Vagina (tissue), 2 donors: ENCODE measurements around the gene LUZP1.

ENCODE experiments used
- POLR2A ChIP-seq, 2 donors: fragments of 450-650 bp; IDR thresholded peaks; one replicate each; pipeline ENCODE4 v1.6.1; 2017; ENCODE audit warnings: antibody characterized with exemption in 2 of 2, mild to moderate bottlenecking in 2 of 2, moderate library complexity in 2 of 2
- POLR2AphosphoS5 ChIP-seq, 2 donors: sonication (generic); formaldehyde crosslinking; IDR thresholded peaks; one replicate each; pipeline ENCODE4 v1.9.0; 2017; ENCODE audit warnings: antibody characterized with exemption in 2 of 2, mild to moderate bottlenecking in 2 of 2, low read depth in 1 of 2; ENCODE audit not compliant: insufficient read depth in 1 of 2
- TF ChIP-seq, protein P1 (sequence below), 3 experiments: fragments of 450-650 bp in 2 of 3; fragments of 200-600 bp in 1 of 3; sonication (generic) in 1 of 3; IDR thresholded peaks; one replicate each; pipeline ENCODE4 v1.5.1; 2017 to 2019; ENCODE audit warnings: antibody characterized with exemption in 3 of 3, mild to moderate bottlenecking in 2 of 3, moderate library complexity in 2 of 3

DNA sequence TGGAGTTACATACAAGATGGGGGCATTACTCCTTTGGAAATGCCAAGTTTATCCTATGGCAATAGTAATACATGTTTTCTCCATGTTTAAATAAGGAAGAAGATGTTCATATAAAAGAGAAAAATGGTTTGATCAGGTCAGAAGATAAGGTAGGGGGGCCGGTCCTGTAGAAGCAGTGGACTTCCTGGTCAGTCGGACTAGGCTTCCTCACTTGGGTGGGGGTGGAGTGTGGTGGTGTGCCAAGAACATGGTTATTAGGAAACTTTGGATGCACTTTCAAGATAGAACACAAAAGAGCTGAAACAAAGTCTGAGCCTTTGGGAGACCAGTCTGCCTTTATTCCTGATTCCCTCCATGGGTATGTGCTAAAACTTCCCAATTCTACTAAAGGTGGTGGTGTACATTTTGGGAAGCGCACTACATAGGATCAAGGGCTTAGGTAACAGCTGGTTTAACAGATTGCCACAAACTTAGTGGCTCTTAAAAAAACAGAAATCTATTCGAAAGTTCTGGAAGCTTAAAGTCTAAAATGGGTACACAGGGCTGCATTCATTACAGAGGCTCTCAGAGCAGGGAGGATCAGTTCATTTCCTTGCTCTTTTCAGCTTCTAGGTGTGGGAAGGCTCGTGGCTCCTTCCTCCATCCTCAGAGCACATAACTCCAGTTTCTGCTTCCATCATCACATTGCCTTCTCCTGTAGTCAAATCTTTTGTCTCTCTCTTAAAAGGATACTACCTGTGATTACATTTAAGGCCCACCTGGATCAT is 84.8 kb downstream of the LUZP1 start:
- TF ChIP-seq, protein P1, sequence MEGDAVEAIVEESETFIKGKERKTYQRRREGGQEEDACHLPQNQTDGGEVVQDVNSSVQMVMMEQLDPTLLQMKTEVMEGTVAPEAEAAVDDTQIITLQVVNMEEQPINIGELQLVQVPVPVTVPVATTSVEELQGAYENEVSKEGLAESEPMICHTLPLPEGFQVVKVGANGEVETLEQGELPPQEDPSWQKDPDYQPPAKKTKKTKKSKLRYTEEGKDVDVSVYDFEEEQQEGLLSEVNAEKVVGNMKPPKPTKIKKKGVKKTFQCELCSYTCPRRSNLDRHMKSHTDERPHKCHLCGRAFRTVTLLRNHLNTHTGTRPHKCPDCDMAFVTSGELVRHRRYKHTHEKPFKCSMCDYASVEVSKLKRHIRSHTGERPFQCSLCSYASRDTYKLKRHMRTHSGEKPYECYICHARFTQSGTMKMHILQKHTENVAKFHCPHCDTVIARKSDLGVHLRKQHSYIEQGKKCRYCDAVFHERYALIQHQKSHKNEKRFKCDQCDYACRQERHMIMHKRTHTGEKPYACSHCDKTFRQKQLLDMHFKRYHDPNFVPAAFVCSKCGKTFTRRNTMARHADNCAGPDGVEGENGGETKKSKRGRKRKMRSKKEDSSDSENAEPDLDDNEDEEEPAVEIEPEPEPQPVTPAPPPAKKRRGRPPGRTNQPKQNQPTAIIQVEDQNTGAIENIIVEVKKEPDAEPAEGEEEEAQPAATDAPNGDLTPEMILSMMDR (IDR thresholded peaks at IDR 0.05): no peak
- no peak for TF ChIP-seq POLR2A (IDR thresholded peaks at IDR 0.05)
- no peak for TF ChIP-seq POLR2AphosphoS5 (IDR thresholded peaks at IDR 0.05; ENCODE audit: insufficient read depth in 1 of 2, low read depth in 1 of 2)
